ENCODE measurements around the gene CTXND1.

Gene CTXND1

GRCh38 chr15:80202641-80203360 is 49.2 kb downstream of the CTXND1 start:
- no peak for TF ChIP-seq CTCF (conservative IDR thresholded peaks at IDR 0.05; ENCODE audit: low read depth, low read length)
- no peak for DNase-seq (ENCODE audit: low read depth)
- no peak overlapping the region for H3K4me3 ChIP-seq (ENCODE audit: low read depth, low read length)

GRCh38 chr15:80202016-80202315 is 50.0 kb downstream of the CTXND1 start:
- no peak for DNase-seq (ENCODE audit: low read depth)
- H3K4me3 ChIP-seq (ENCODE audit: low read depth, low read length) = no peak overlapping the region
- TF ChIP-seq CTCF (conservative IDR thresholded peaks at IDR 0.05; ENCODE audit: low read depth, low read length) = no peak

- TF ChIP-seq CTCF (conservative IDR thresholded peaks at IDR 0.05; ENCODE audit: low read depth, low read length) = no peak
- no peak overlapping the region for H3K4me3 ChIP-seq (ENCODE audit: low read depth, low read length)
- no peak for DNase-seq (ENCODE audit: low read depth)
Observed at GRCh38 chr15:80201256-80202015, 50.6 kb downstream of the CTXND1 start.

GRCh38 chr15:80199869-80200268 is 52.1 kb downstream of the CTXND1 start:
- H3K4me3 ChIP-seq (ENCODE audit: low read depth, low read length) = no peak overlapping the region
- DNase-seq (ENCODE audit: low read depth) = no peak
- no peak for TF ChIP-seq CTCF (conservative IDR thresholded peaks at IDR 0.05; ENCODE audit: low read depth, low read length)

- no peak overlapping the region for H3K4me3 ChIP-seq (ENCODE audit: low read depth, low read length)
- no peak for TF ChIP-seq CTCF (conservative IDR thresholded peaks at IDR 0.05; ENCODE audit: low read depth, low read length)
- no peak for DNase-seq (ENCODE audit: low read depth)
Observed at GRCh38 chr15:80199366-80199765, 52.6 kb downstream of the CTXND1 start.

GRCh38 chr15:80194914-80195313 is 57.1 kb downstream of the CTXND1 start:
- no peak for DNase-seq (ENCODE audit: low read depth)
- no peak overlapping the region for H3K4me3 ChIP-seq (ENCODE audit: low read depth, low read length)
- no peak for TF ChIP-seq CTCF (conservative IDR thresholded peaks at IDR 0.05; ENCODE audit: low read depth, low read length)

- DNase-seq (ENCODE audit: low read depth) = no peak
- H3K4me3 ChIP-seq (ENCODE audit: low read depth, low read length) = no peak overlapping the region
- no peak for TF ChIP-seq CTCF (conservative IDR thresholded peaks at IDR 0.05; ENCODE audit: low read depth, low read length)
Observed at GRCh38 chr15:80194186-80194585, 57.8 kb downstream of the CTXND1 start.

Measured in choroid plexus epithelial cell (primary cell).